NK-92 (cell line): ENCODE measurements around the gene EBF4.
"Not testable (repeated sequence)": the region's sequence is repeated elsewhere in the genome, so short reads cannot be mapped to it uniquely, and the experiment has no call there.

ENCODE experiments used
- DNase-seq: peaks from one replicate; lab custom pipeline; 2025; ENCODE audit not compliant: unreplicated experiment; lab: John Stamatoyannopoulos, UW

EBF4 gene

DNA sequence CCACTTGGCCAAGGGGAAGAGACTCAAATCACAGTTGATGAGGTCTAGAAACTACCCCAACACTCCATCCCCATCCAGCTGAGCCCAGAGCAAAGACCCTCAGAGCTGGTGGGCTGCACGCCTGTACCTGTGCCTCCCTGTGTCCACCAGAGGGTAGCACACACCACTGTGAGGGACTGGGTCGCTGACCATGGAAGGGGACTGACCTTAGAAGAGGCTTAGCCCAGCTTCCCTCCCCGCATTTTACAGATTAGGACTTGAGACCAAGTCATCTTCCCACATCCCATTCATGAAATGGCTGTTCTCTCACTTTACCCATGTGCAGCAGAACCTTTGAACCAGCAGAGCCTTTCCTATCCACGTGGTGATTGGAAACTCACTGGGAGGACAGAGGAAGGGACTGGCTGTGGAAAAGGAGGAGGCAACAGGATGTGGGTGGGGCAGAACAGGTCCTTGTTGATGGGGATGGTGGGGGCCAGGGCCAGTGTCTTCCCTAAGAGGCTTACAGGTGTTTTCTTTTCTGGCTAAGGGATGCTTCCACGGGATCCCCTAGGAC is 63.6 kb downstream of the EBF4 start:
- no peak for DNase-seq

DNA sequence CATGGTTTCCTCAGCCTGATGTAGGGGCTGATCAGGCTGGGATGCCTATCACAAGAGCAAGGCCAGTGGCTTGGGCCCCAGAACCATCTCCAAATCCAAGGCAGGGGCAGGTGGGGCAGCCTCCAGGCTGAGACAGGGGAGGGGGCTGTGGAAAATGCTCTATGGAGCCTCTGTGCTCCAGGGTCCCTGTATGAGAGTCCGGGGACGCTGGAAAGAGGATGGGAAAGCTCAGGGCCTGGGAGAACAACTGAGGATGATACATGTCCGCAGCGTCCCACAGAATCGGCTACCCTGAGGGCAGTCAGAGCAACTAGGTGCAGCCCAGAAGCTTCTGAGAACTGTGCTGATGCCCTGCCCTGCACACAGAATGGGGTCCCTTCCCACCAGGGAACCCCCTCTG is 64.4 kb downstream of the EBF4 start:
- no peak for DNase-seq

DNA sequence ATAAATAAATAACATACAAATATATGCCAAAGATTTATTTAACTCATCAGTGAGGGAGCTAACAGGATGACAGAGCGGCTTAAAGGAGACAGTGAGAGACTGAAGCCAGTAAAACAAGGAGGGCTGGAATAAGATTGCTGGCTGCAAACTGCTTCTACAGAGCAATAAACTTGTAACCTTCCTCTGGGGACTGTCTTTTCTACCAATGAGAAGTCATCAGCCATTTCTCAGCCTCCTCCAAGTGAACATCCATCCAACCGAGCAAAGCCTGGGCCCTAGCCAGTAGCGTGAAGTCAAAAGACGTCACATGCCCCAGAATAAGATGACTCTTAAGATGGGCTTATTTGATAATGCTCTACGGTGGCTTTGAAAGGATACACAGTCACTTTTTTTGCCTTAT is 65.4 kb downstream of the EBF4 start:
- no peak for DNase-seq

DNA sequence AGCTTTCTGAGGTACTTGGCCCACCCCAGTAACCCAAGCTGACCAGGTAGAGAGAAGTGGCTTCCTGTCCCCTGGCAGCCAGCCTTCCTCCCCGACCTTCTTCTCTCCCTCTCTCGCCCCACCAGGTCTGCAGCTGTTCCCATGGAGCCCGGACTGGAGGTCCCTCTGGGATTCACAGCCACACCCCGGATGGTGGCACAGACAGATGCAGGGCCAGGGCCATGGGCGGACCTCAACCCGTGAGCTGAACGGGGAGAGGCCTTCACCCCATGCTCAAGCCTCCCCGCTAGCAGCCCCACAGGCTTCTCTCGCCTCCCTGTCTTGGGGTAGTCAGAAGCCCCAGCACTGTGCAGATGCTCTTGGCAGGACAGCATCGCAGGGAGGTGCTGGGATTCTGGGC is 66.6 kb downstream of the EBF4 start:
- DNase-seq: no peak

DNA sequence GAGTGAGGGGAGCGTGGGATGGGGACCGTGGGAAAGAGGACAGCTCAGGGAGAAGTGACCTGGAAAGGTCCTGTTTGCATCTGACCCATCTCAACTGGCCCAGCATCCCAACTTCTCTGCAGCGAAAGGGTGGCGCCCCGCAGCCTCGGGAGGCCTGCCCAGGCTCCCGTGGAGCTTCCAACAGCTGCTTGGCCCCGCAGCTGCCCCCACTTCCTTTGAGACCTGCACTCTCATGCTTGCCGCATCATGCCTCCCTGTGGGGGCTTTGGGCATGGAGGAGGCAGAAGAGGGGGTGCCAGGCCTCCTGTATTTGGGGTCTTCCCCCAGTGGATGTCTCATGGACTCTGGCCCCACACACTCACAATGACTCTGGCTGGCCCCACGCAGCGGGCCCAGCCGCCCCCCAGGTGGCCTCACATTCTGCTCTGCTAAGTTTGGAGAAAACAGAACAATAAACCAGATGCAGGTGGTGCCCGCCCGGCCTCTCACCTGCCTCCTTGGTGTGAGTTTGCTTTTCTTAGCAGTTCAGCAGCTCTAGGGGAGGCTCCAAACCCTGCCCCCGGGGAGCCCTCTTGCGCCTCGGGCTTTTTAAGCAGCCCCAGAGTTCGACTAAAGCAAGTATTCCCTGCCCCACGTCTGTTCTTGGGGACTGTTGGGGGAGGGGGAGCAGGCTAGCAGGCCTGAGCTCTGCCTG is 67.2 kb downstream of the EBF4 start:
- no peak for DNase-seq

DNA sequence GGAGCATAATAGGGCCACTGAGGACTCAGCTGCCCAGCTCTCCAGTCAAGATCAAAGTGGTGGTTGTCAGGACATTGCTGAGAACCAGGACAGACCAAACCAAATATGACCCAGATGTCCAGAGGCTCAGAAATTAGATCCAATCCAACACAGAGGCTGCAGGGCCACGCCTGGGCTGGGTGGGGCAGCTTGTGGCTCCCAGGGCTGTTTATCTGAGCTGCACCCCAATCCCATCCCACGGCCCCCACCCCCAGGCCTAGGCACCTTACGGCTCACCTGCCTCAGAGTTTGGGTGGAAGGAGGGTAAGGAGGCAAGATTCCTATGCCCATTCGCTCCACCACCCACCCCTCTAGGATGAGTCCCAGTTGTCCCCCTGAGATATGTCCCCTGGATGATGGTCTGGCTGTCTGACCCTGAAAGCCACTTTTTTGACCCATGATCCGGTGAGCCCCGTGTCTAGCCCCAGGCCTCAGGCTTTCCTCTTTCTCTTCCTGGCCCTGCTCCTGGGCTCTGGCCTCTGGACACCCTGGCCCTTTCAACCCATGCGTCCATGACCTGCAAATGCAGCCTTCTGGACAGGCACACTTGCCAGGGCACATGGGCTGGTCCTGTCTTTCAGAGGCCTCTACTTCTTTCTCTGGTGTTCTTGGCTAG is 67.8 kb downstream of the EBF4 start:
- DNase-seq: no peak

DNA sequence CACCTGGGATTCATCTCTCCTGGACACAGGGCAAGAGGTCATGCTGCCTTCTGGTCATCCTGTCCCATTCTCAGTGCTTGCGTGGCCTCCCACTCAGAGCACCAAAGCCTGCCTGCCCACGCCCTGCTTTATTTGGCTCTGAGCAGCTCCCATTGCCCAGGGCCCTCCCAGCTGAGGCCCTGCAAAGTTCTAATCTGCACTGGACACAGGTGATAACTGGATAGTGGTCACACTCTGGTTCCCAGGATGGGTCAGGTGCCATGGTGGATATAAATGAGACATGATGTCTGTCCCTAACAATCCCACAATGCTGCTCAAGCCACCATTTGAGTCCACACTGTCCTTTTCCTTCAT is 68.3 kb downstream of the EBF4 start:
- DNase-seq: no peak

DNA sequence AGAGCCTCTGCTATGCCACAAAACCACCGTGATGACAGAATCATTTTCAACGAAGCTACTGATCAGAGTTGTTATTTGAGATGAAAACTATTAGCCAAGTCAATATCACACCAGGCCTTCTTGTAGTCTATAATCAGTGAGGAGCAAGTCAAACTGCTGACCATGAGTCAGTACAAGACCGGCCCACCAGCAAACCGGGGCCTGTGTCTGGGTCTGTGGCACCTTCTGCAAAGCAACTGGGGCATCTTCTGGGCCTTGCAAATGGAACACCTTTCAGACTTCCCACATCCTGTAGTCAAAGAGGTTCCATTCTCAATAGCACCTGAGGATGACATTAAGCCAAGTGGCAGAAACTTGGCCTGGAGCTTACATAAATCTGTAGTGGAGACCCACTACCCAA is 69.3 kb downstream of the EBF4 start:
- DNase-seq: no peak

DNA sequence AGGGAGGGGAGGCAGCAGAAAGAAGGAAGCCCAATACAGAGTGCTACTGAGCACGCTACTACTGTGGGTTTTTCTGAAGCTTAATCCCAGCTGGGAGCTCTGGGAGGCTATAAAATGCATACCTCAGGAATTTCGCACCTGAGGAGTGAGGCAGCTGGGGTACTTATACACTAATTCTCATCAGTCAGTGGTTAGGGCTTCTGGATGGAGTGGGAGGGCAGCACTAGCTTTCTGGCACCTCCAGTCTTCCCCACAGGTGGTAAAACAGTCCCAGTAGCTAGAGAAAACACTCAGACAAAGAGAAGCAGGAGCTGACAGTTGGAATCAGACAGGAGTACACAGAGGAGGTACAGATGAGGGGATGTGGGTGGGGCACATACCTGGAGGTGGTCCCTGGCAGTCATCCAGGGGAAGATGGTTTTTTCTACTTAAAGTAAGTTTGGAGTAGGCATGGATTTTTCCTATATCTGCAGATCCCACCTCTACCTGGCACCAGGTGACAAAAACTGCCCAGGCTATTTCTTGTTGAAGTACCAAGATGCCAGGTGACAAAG is 70.1 kb downstream of the EBF4 start:
- no peak for DNase-seq

DNA sequence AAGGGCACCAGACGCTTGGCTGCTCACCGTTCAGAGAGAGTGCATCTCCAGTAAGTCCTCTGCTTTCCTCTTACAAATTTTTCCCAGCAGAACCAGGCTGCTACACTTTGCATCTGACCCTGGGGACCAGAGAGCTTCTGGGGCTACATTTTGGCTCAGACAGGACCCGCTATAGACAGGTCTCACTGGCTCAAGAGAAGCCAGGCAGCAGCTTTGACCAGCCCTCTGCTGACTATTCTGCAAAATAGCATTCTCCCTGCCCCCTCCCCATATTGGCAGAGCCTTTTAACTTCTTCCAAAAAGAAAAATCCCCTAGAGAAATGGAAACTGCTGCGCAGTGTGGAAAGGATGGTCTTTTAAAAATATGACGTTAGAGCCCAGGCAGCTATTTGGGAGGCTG is 70.6 kb downstream of the EBF4 start:
- no peak for DNase-seq

DNA sequence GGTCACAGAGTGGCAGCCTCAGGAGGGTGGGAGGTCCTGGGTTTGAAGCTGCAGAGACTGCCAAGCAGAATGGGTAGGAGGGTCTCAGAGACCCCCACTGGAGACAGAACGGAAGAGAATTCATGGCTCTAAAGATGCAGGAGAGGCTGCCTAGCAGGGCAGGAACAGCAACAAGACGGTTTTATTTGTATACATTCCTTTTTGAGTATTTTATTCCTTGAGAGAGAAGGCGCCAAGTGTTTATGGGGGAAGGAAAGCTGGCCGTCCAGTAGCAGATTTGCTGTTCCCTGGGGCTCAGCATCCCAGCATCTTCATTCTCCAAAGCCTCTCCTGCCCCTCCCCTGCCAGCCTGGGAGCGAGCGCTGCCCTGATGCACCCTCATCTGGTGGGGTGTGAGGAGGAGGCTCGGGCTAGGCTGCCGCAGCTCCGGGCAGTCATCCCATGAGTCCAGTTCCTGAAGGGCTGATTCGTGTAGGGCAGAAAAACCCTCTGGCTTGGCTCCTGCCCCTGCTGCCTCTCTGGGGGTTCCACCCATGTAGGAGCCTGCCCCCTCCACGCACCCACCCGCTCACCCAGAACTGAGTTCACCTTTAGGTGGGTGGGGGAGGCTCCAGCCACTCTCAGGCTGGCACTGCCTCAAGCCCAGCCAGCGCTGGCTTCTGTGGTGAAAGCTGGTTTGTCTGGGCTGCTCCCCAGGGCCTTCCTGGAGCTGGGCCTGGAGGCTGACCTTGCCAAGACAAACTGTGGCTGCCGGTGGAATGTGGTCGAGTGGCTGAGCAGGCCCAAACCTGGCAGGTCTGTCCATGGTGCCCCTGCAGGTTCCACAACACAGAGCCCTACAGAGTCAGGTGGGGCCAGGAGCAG is 75.4 kb downstream of the EBF4 start:
- no peak for DNase-seq

DNA sequence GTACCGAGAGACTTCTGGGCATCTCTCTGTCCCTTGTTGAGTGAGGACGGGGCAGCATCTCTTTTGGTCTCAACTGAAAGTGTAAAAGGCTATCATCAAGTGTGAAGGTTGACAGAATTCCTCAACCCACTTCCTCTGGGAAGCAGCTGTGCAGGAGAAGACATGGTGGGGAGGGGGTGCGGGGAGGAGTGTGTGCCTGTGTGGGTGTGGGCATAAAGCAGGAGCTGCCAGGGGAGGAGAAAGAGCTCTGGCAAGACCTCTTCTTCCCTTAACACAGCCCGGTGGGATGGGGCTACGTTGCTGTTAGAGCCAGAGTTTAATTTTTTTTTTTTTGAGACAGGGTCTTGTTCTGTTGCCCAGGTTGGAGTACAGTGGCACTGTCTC is 76.0 kb downstream of the EBF4 start:
- no peak for DNase-seq

DNA sequence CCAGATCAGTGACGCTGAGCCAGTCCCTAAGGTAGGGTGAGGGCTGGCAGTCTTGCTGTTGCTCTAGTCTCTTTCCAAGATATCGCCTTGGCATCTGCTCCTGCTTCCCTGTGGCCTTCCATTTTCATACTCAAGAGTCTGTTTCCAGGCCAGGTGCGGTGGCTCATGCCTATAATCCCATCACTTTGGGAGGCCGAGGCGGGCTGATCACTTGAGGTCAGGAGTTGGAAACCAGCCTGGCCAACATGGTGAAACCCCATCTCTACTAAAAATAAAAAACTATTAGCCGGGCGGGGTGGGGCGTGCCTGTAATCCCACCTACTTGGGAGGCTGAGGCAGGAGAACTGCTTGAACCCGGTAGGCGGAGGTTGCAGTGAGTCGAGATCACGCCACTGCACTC is 77.5 kb downstream of the EBF4 start:
- not testable (repeated sequence) for DNase-seq

DNA sequence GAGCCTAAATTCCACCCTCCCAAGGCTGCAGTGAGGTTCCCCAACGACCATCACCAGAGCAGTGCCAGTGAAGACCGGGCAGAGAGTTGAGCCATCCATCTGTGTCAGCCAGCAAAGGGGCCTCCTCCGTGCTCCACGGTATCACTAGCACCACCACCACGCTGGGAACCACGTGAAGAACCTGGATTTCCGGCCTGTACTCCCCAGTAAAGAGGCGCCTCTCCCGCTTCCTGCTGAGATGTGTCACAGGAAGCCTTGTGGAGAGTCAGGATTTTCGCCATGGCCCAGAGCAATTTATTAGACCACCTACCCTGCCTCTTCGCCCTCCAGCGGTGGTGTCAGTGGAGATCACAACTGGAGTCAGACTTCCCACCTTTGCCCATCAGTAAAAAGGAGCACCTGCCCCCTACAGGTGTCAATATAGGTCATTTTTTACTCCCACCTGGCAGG is 79.1 kb downstream of the EBF4 start:
- no peak for DNase-seq

DNA sequence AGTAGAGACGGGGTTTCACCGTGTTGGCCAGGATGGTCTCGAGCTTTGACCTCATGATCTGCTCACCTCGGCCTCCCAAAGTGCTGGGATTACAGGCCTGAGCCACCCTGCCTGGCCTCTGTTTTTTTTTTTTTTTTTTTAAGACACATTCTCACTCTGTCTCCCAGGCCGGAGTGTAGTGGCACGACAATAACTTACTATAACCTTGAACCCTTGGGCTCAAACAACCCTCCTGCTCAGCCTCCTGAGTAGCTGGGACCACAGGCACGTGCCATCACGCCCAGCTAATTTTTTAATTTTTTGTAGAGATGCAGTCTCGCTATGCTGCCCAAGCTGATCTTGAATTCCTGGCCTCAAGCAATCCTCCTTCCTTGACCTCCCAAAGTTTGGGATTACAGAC is 81.2 kb downstream of the EBF4 start:
- no peak for DNase-seq

DNA sequence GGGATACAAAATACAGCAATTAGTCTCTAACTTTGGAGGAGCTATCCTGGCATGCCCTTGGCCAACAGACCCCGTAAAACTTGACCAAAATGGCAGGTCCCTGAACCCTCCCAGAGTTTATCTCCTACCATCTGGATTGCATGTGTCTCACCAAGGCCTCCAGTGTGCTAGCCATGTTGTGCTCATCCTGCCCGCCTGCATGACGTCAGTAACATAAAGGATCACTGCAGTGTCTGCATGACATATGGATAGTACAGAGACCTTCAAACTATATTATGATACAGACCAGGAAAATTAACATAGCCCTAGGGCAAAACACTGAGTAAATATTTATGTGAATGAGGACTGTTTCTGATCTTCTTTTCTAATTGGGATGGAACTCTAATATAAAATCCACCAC is 82.6 kb downstream of the EBF4 start:
- no peak for DNase-seq

DNA sequence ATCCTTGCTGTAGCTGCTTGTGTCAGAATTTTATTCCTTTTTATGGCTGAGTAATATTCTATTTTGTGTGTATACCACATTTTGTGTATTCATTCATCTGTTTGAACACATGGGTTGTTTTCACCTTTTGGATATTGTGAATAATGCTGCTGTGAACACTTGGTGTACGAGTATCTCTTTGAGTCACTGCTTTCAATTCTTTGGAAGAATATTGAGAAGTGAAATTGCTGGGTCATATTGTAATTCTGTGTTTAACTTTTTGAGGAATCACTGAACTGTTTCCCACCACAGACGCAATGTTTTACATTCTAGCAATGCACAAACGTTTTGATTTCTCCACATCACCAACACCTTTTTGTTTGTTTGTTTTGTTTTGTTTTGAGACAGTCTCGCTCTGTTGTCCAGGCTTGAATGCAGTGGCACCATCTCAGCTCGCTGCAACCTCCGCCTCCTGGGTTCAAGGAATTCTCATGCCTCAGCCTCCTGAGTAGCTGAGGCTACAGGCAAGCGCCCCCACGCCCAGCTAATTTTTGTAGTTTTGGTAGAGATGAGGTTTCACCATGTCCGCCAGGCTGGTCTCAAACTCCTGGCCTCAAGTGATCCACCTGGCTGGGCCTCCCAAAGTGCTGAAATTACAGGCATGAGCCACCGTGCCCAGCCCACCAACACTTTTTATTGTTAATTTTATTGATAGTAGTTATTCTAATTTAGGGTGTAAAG is 86.2 kb downstream of the EBF4 start:
- DNase-seq: no peak

DNA sequence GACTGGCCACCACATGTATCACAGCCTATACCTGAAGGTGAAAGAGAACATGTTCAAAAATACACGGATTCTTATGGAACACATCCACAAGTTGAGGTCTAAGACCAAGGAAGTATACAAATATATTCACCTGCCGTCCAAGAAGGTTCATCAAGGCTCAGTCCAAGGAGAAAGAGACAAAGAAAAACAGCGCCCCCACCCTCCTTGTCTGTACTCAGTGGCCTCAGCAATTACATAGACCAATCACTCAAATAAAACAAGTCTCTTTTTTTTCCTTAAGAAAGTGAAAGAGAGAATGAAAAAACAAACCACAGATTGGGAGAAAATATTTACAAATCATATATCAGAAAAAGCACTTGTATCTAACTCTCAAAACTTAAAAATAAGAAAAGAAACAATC is 88.4 kb downstream of the EBF4 start:
- DNase-seq: no peak

DNA sequence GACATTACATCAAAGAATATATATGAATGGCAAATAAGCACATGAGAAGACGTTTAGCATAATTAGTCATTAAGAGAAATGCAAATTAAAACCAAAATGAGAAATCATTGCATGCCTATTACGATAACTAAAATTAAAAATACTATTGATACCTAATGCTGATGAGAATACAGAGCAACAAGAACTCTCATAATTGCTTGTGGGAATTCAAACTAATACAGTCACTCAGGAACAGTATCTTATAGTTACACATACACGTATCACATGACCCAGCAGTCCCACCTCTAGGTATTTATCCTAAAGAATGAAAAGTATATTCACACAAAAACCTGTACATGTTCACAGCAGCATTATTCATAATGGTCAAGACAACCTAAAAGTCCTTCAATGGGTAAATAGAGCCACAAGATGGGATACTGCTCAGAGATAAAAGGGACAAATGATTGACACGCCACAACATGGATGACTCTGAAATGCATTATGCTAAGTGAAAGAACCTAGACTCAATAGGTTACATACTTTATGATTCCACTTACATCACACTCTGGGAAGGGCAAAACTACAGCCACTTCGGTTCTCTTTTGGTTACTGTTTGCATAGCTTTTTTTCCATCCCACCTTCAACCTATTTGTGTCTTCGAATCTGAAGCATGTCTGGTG is 91.5 kb downstream of the EBF4 start:
- DNase-seq: no peak

DNA sequence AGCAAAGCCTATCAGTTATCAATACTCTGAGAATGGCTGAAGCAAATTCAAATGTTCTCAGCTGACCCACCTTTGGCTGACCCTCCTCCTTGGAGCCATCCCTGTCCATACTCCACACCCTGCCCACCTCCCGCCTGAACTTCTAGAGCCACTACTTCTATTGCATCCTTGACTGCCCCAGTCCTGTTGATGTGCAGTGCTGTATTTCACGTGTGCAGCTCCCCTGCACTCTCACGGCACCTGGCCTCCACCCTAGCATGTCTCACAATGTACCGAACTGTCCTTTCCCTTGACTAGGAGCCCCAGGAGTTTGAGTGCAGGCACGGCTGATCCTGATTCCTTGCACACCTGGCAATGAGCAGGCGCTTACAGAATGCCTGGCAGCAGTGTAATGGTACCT is 100.9 kb downstream of the EBF4 start:
- DNase-seq: no peak
